K562 (cell line): Measurements from ENCODE around the gene NAGLU. TPM values are rescaled to one million over a fixed set of nuclear protein-coding genes. Genes with fewer than 3 reads are reported as not detected.
A peak's percentile ranks its signal among the peaks of the same experiment; 100 is the strongest.

ENCODE experiments used
- ARNT ChIP-seq, 2 experiments: fragments of 450-650 bp; IDR thresholded peaks; 2 replicates each; pipeline ENCODE4 v1.6.1; 2016; ENCODE audit warnings: mild to moderate bottlenecking in 1 of 2
- BACH1 ChIP-seq: fragments of 200-800 bp; sonication (Bioruptor generic); IDR thresholded peaks from 2 replicates; pipeline ENCODE4 v1.6.1; 2016; ENCODE audit warnings: missing genetic modification characterization, missing compliant biosample characterization
- CXXC5 ChIP-seq: fragments of 250-450 bp; sonication (Bioruptor Pico); IDR thresholded peaks from 2 replicates; pipeline ENCODE4 v1.8.0; 2022; ENCODE audit warnings: inconsistent platforms, mild to moderate bottlenecking, moderate library complexity
- DMBX1 ChIP-seq: fragments of 250-450 bp; sonication (Bioruptor Pico); IDR thresholded peaks from 2 replicates; pipeline ENCODE4 v1.8.0; 2022; ENCODE audit warnings: inconsistent platforms, mild to moderate bottlenecking, moderate library complexity, borderline replicate concordance
- E2F6 ChIP-seq, 2 experiments: IDR thresholded peaks; 2 replicates each; pipeline ENCODE4 v1.6.1; 2011; ENCODE audit warnings: borderline replicate concordance in 1 of 2, control low read depth in 1 of 2, low read depth in 1 of 2, low read length in 1 of 2, mild to moderate bottlenecking in 1 of 2, mixed read lengths in 1 of 2, moderate library complexity in 1 of 2; ENCODE audit not compliant: insufficient read depth in 1 of 2, insufficient read length in 1 of 2, poor library complexity in 1 of 2, severe bottlenecking in 1 of 2; ENCODE audit errors: extremely low read depth in 1 of 2
- ELF4 ChIP-seq: fragments of 450-650 bp; formaldehyde crosslinking; IDR thresholded peaks from 2 replicates; pipeline ENCODE4 v1.4.0; 2022; ENCODE audit warnings: missing genetic modification characterization
- FOSL1 ChIP-seq: fragments of 200-800 bp; sonication (Bioruptor generic); conservative IDR thresholded peaks from 2 replicates; pipeline ENCODE4 v1.6.1; 2016; ENCODE audit warnings: missing genetic modification characterization, missing compliant biosample characterization
- FOXM1 ChIP-seq, 2 experiments: fragments of 450-650 bp in 1 of 2; sonication (generic) in 1 of 2; formaldehyde crosslinking in 1 of 2; IDR thresholded peaks; 2 replicates each; pipeline versions ENCODE4 v1.6.1 to v1.9.0; 2017 to 2022; ENCODE audit warnings: low read depth in 2 of 2, mild to moderate bottlenecking in 2 of 2, missing genetic modification reagents in 1 of 2, moderate library complexity in 1 of 2
- GTF2A2 ChIP-seq: IDR thresholded peaks from 2 replicates; pipeline ENCODE4 v1.6.1; 2016; ENCODE audit warnings: mild to moderate bottlenecking, missing genetic modification characterization, missing compliant biosample characterization
- MAFG ChIP-seq: fragments of 450-650 bp; conservative IDR thresholded peaks from 2 replicates; pipeline ENCODE4 v1.6.1; 2016; ENCODE audit warnings: missing genetic modification characterization, missing compliant biosample characterization
- MAZ ChIP-seq, 2 experiments: fragments of 450-650 bp in 1 of 2; sonication (generic) in 1 of 2; formaldehyde crosslinking; IDR thresholded peaks in 1 of 2; conservative IDR thresholded peaks in 1 of 2; 2 replicates each; pipeline versions ENCODE4 v1.4.0 to v1.5.0; 2020; ENCODE audit warnings: mild to moderate bottlenecking in 1 of 2, missing genetic modification reagents in 1 of 2
- NCOA6 ChIP-seq: fragments of 450-650 bp; IDR thresholded peaks from 2 replicates; pipeline ENCODE4 v1.6.1; 2017; ENCODE audit warnings: mild to moderate bottlenecking
- NCOR1 ChIP-seq: fragments of 450-650 bp; IDR thresholded peaks from 2 replicates; pipeline ENCODE4 v1.6.1; 2016; ENCODE audit warnings: mild to moderate bottlenecking, moderate library complexity
- NFIX ChIP-seq: fragments of 250-450 bp; sonication (Bioruptor Pico); IDR thresholded peaks from 2 replicates; pipeline ENCODE4 v1.4.0; 2020; ENCODE audit warnings: low read depth, mild to moderate bottlenecking, moderate library complexity
- PHB2 ChIP-seq: fragments of 450-650 bp; IDR thresholded peaks from 2 replicates; pipeline ENCODE4 v1.6.1; 2017; ENCODE audit warnings: low read depth
- POLR2A ChIP-seq: fragments of 450-650 bp; conservative IDR thresholded peaks from 2 replicates; pipeline ENCODE4 v1.6.1; 2016
- POLR2AphosphoS5 ChIP-seq: IDR thresholded peaks from 2 replicates; pipeline ENCODE4 v1.6.1; 2011; ENCODE audit warnings: mild to moderate bottlenecking, low read depth, low read length, moderate library complexity; ENCODE audit not compliant: control insufficient read depth, insufficient read depth
- RAD51 ChIP-seq: fragments of 450-650 bp; IDR thresholded peaks from 2 replicates; pipeline ENCODE4 v1.7.1; 2016; ENCODE audit warnings: low read depth, mild to moderate bottlenecking, borderline replicate concordance
- SOX6 ChIP-seq: fragments of 450-650 bp; IDR thresholded peaks from 2 replicates; pipeline ENCODE4 v1.6.1; 2014; ENCODE audit warnings: mild to moderate bottlenecking
- TRIM24 ChIP-seq, 2 experiments: fragments of 450-650 bp; IDR thresholded peaks; 2 replicates each; pipeline ENCODE4 v1.6.1; 2016
- TRIM28 ChIP-seq: fragments of 450-650 bp; IDR thresholded peaks from 2 replicates; pipeline ENCODE4 v1.6.1; 2017
- ZNF175 ChIP-seq: fragments of 200-800 bp; sonication (Bioruptor generic); IDR thresholded peaks from 2 replicates; pipeline ENCODE4 v1.6.1; 2016; ENCODE audit warnings: low read depth, mild to moderate bottlenecking, missing genetic modification characterization, missing compliant biosample characterization
- ZNF197 ChIP-seq: fragments of 200-800 bp; sonication (Bioruptor generic); IDR thresholded peaks from 2 replicates; pipeline ENCODE4 v1.6.1; 2016; ENCODE audit warnings: low read depth, missing genetic modification characterization, missing compliant biosample characterization
- ZNF224 ChIP-seq: sonication (generic); formaldehyde crosslinking; IDR thresholded peaks from 2 replicates; pipeline ENCODE4 v1.8.0; 2022; ENCODE audit warnings: mild to moderate bottlenecking, missing genetic modification reagents
- ZNF354B ChIP-seq: fragments of 250-450 bp; sonication (Bioruptor Pico); IDR thresholded peaks from 2 replicates; pipeline ENCODE4 v1.4.0; 2020
- polyA plus RNA-seq, 8 experiments: library from polyadenylated mRNA; depleted of rRNA in 4 of 8; stranded (reverse) in 5 of 8; unstranded in 3 of 8; fragments of >200 nt; fragmentation: Nextera tagmentation in 2 of 8; fragmentation: Illumina TruSeq in 1 of 8; extraction: Ambion mirVana in 2 of 8; extraction: Trizol in 1 of 8; gene quantifications; 2 replicates each; pipeline versions ENCODE4 v1.2.1 to v1.2.3, GENCODE V29; 2011 to 2014; ENCODE audit warnings: inconsistent platforms in 1 of 8, missing spikeins in 1 of 8
- total RNA-seq, 7 experiments: library from RNA; depleted of rRNA in 6 of 7; stranded (reverse); fragments of >200 nt in 6 of 7; fragmentation: Illumina TruSeq in 2 of 7; extraction: Trizol in 2 of 7; gene quantifications; 2 replicates each; pipeline versions ENCODE4 v1.2.1 to v1.2.3, GENCODE V29; 2011 to 2021; ENCODE audit warnings: low replicate concordance in 1 of 7
- TF ChIP-seq, protein P1 (sequence below): sonication (generic); formaldehyde crosslinking; IDR thresholded peaks from 2 replicates; pipeline ENCODE4 v1.8.0; 2022; ENCODE audit warnings: mild to moderate bottlenecking, missing genetic modification reagents, borderline replicate concordance

The NAGLU gene
- total and polyA plus RNA-seq, 9 of the 15 experiments (the other 6 are each of a cell fraction or from before 2014, with no cell fraction given), result 0.04 to 21.5 (median 8.5) TPM

GRCh38 chr17:42518755-42519545 lies 17.1 kb upstream of the NAGLU start (continued):
- TF ChIP-seq E2F6 (IDR thresholded peaks at IDR 0.05; ENCODE audit: borderline replicate concordance in 1 of 2, extremely low read depth in 1 of 2, insufficient read depth in 1 of 2, insufficient read length in 1 of 2, low read depth in 1 of 2, low read length in 1 of 2, poor library complexity in 1 of 2, severe bottlenecking in 1 of 2) (no peak), FOSL1 (tag) (peak; percentile 69), BACH1 (tag) (peak; percentile 25; the same call in 1 of the 2 replicates), NCOA6 (no peak), ZNF197 (no peak), ZNF354B (CRISPR knock-in tag) (no peak), NFIX (CRISPR knock-in tag) (peak; percentile 18; the same call in 1 of the 2 replicates), FOXM1 (IDR thresholded peaks at IDR 0.05; ENCODE audit: low read depth) (0 out of 2 replicates have a peak, but pooled peaks have one; percentile 42), FOXM1 (CRISPR knock-in tag; IDR thresholded peaks at IDR 0.05; ENCODE audit: low read depth) (no peak), PHB2 (no peak), ZNF224 (CRISPR knock-in tag) (no peak), RAD51 (no peak), GTF2A2 (tag) (no peak), TRIM24 (IDR thresholded peaks at IDR 0.05) (peak; percentile 48 to 60; a peak in 1 of 4 replicates), MAFG (tag) (no peak), MAZ (CRISPR knock-in tag; conservative IDR thresholded peaks at IDR 0.05 in 1 of 2, IDR thresholded peaks at IDR 0.05 in 1 of 2) (peak; percentile 72 to 76), ELF4 (CRISPR knock-in tag) (no peak), DMBX1 (0 out of 2 replicates have a peak, but pooled peaks have one; percentile 10), TRIM28 (no peak), ZNF175 (CRISPR knock-in tag) (peak; percentile 47; the same call in 1 of the 2 replicates), POLR2A (peak; percentile 39; the same call in 1 of the 2 replicates), ARNT (IDR thresholded peaks at IDR 0.05) (0 out of 4 replicates have a peak, but pooled peaks of 1 of the 2 experiments have one; percentile 8), CXXC5 (CRISPR knock-in tag) (no peak), SOX6 (peak; percentile 96), POLR2AphosphoS5 (peak; percentile 86), NCOR1 (peak; percentile 78)
- TF ChIP-seq, protein P1, sequence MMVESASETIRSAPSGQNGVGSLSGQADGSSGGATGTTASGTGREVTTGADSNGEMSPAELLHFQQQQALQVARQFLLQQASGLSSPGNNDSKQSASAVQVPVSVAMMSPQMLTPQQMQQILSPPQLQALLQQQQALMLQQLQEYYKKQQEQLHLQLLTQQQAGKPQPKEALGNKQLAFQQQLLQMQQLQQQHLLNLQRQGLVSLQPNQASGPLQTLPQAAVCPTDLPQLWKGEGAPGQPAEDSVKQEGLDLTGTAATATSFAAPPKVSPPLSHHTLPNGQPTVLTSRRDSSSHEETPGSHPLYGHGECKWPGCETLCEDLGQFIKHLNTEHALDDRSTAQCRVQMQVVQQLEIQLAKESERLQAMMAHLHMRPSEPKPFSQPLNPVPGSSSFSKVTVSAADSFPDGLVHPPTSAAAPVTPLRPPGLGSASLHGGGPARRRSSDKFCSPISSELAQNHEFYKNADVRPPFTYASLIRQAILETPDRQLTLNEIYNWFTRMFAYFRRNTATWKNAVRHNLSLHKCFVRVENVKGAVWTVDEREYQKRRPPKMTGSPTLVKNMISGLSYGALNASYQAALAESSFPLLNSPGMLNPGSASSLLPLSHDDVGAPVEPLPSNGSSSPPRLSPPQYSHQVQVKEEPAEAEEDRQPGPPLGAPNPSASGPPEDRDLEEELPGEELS (CRISPR knock-in tag), result no peak
